H1 (cell line): ENCODE results near the gene PEX19. TPM values are rescaled to one million over a fixed set of nuclear protein-coding genes. Genes with fewer than 3 reads are reported as not detected.

ENCODE experiments used
- CTCF ChIA-PET: fragments of 300-600 bp; sonication (Branson Sonifier 250); formaldehyde crosslinking; loops from one replicate; lab custom pipeline; 2021; ENCODE audit not compliant: partially characterized antibody; lab: Charles Lee
- POLR2A ChIA-PET: fragments of 300-600 bp; sonication (Branson Sonifier 250); formaldehyde crosslinking; loops from one replicate; lab custom pipeline; 2021; ENCODE audit warnings: inconsistent platforms; ENCODE audit not compliant: partially characterized antibody; lab: Charles Lee
- DNase-seq, 2 experiments: peaks; one replicate each; pipeline versions ENCODE4 v3.0.0 to v3.0.0-alpha.2; 2010 to 2022; ENCODE audit warnings: low spot score in 2 of 2, low read depth in 1 of 2, mixed read lengths in 1 of 2
- FAIRE-seq: peaks from 2 replicates; lab custom pipeline; 2011; peaks lifted over from hg19 to GRCh38; lab: Jason Lieb, UNC
- H2AFZ ChIP-seq: 2 replicates; pipeline ENCODE4 v1.8.1; 2012; ENCODE audit warnings: low read length, inconsistent platforms
- H2AK5ac ChIP-seq: 2 replicates; pipeline ENCODE4 v1.6.1; 2013; ENCODE audit warnings: low read depth, low read length
- H2BK120ac ChIP-seq: replicated peaks from 2 replicates; pipeline ENCODE3; 2013; ENCODE audit warnings: low read depth, low read length, inconsistent platforms
- H2BK12ac ChIP-seq: 2 replicates; pipeline ENCODE4 v1.6.1; 2013; ENCODE audit warnings: low read depth, low read length
- H2BK15ac ChIP-seq: 2 replicates; pipeline ENCODE4 v1.6.1; 2013; ENCODE audit warnings: low read length
- H2BK20ac ChIP-seq: 2 replicates; pipeline ENCODE4 v1.6.1; 2013; ENCODE audit warnings: low read length
- H2BK5ac ChIP-seq: 2 replicates; pipeline ENCODE4 v1.6.1; 2013; ENCODE audit warnings: low read depth, low read length
- H3K14ac ChIP-seq: 2 replicates; pipeline ENCODE4 v1.6.1; 2013; ENCODE audit warnings: inconsistent platforms; ENCODE audit not compliant: insufficient read length
- H3K18ac ChIP-seq: 2 replicates; pipeline ENCODE4 v1.6.1; 2013; ENCODE audit warnings: low read length; ENCODE audit errors: extremely low read depth
- H3K23ac ChIP-seq: 2 replicates; pipeline ENCODE4 v1.6.1; 2013; ENCODE audit warnings: inconsistent platforms; ENCODE audit not compliant: insufficient read length
- H3K23me2 ChIP-seq: 2 replicates; pipeline ENCODE4 v1.6.1; 2013; ENCODE audit warnings: low read depth, low read length
- H3K27ac ChIP-seq: 2 replicates; pipeline ENCODE4 v1.6.1; 2011; ENCODE audit warnings: low read depth, low read length, inconsistent platforms
- H3K27me3 ChIP-seq, 4 experiments: replicated peaks in 1 of 4; 1 replicate in 1 of 4; 2 replicates in 3 of 4; pipeline versions ENCODE4 v1.6.1 to v1.8.1; 2011 to 2013; ENCODE audit warnings: low read length in 3 of 4, mild to moderate bottlenecking in 3 of 4, inconsistent platforms in 2 of 4, mixed read lengths in 2 of 4, moderate library complexity in 1 of 4; ENCODE audit not compliant: control insufficient read depth in 3 of 4, insufficient read depth in 3 of 4; ENCODE audit errors: extremely low read depth in 1 of 4
- H3K36me3 ChIP-seq, 4 experiments: 2 replicates each; pipeline versions ENCODE4 v1.6.1 to v1.8.1; 2011 to 2013; ENCODE audit warnings: mild to moderate bottlenecking in 4 of 4, low read length in 3 of 4, moderate library complexity in 2 of 4, control low read depth in 1 of 4, inconsistent platforms in 1 of 4; ENCODE audit not compliant: insufficient read depth in 4 of 4, control insufficient read depth in 2 of 4
- H3K4ac ChIP-seq: replicated peaks from 2 replicates; pipeline ENCODE3; 2013; ENCODE audit warnings: low read length, low read depth, mixed read lengths, inconsistent platforms; ENCODE audit not compliant: insufficient read length
- H3K4me1 ChIP-seq, 4 experiments: replicated peaks in 1 of 4; 1 replicate in 1 of 4; 2 replicates in 3 of 4; pipeline versions ENCODE4 v1.6.1 to v1.8.1; 2011 to 2013; ENCODE audit warnings: low read length in 3 of 4, inconsistent platforms in 2 of 4, mixed read lengths in 1 of 4; ENCODE audit not compliant: insufficient read depth in 4 of 4, control insufficient read depth in 3 of 4
- H3K4me2 ChIP-seq, 2 experiments: 2 replicates each; pipeline versions ENCODE4 v1.6.1 to v1.8.1; 2011 to 2013; ENCODE audit warnings: low read depth in 2 of 2, low read length in 2 of 2, control low read depth in 1 of 2, inconsistent platforms in 1 of 2, mild to moderate bottlenecking in 1 of 2; ENCODE audit not compliant: insufficient read depth in 1 of 2
- H3K4me3 ChIP-seq, 4 experiments: fragments of 200-600, 300-600 bp in 1 of 4; sonication (generic), shearing (Covaris generic), sonication (Bioruptor Twin) in 1 of 4; 2 replicates each; pipeline versions ENCODE4 v1.5.1 to v1.8.1; 2011 to 2016; ENCODE audit warnings: low read length in 4 of 4, low read depth in 3 of 4, control low read depth in 2 of 4, inconsistent platforms in 2 of 4, mild to moderate bottlenecking in 2 of 4, mixed read lengths in 1 of 4, moderate library complexity in 1 of 4; ENCODE audit not compliant: insufficient read depth in 2 of 4; ENCODE audit errors: extremely low read depth in 1 of 4
- H3K56ac ChIP-seq: replicated peaks from 2 replicates; pipeline ENCODE3; 2013; ENCODE audit warnings: low read depth, mild to moderate bottlenecking, mixed read lengths, low read length, inconsistent platforms; ENCODE audit not compliant: insufficient read length
- H3K79me1 ChIP-seq: 2 replicates; pipeline ENCODE4 v1.6.1; 2013; ENCODE audit warnings: low read depth, low read length, control low read depth
- H3K79me2 ChIP-seq, 2 experiments: 2 replicates each; pipeline versions ENCODE4 v1.6.1 to v1.8.1; 2012 to 2013; ENCODE audit warnings: low read length in 2 of 2, mild to moderate bottlenecking in 2 of 2, inconsistent platforms in 1 of 2; ENCODE audit not compliant: insufficient read depth in 2 of 2, control insufficient read depth in 1 of 2
- H3K9ac ChIP-seq, 4 experiments: replicated peaks in 1 of 4; 1 replicate in 1 of 4; 2 replicates in 3 of 4; pipeline versions ENCODE4 v1.6.1 to v1.8.1; 2011 to 2013; ENCODE audit warnings: low read depth in 3 of 4, low read length in 3 of 4, control low read depth in 2 of 4, mild to moderate bottlenecking in 2 of 4, moderate library complexity in 2 of 4, inconsistent platforms in 1 of 4; ENCODE audit errors: extremely low read depth in 1 of 4
- H3K9me3 ChIP-seq, 2 experiments: 2 replicates each; pipeline versions ENCODE4 v1.6.1 to v1.8.1; 2012 to 2013; ENCODE audit warnings: mild to moderate bottlenecking in 2 of 2, moderate library complexity in 2 of 2, control low read depth in 1 of 2, inconsistent platforms in 1 of 2, low read depth in 1 of 2, low read length in 1 of 2, mixed read lengths in 1 of 2; ENCODE audit not compliant: insufficient read depth in 2 of 2
- H4K20me1 ChIP-seq, 2 experiments: replicated peaks in 1 of 2; 2 replicates each; pipeline versions ENCODE3 to v1.8.1; 2011 to 2013; ENCODE audit warnings: inconsistent platforms in 2 of 2, low read length in 2 of 2, mild to moderate bottlenecking in 1 of 2; ENCODE audit not compliant: insufficient read depth in 2 of 2, control insufficient read depth in 1 of 2
- H4K5ac ChIP-seq: 2 replicates; pipeline ENCODE4 v1.6.1; 2013; ENCODE audit warnings: low read length, low read depth, mixed read lengths, inconsistent platforms; ENCODE audit not compliant: insufficient read length
- H4K8ac ChIP-seq: 2 replicates; pipeline ENCODE4 v1.8.0; 2013; ENCODE audit warnings: mild to moderate bottlenecking, moderate library complexity, low read length, inconsistent platforms; ENCODE audit not compliant: insufficient read depth; ENCODE audit errors: extremely low read depth
- H4K91ac ChIP-seq: replicated peaks from 2 replicates; pipeline ENCODE3; 2013; ENCODE audit warnings: low read length, mixed read lengths, inconsistent platforms; ENCODE audit not compliant: insufficient read length
- BRCA1 ChIP-seq: IDR thresholded peaks from 2 replicates; pipeline ENCODE4 v1.6.1; 2012; ENCODE audit warnings: low read depth, low read length, improper control_type of control experiment
- CBX5 ChIP-seq: fragments of 300-800, 300-1000 bp; sonication (generic); IDR thresholded peaks from 2 replicates; pipeline ENCODE4 v1.7.1; 2016; ENCODE audit warnings: antibody characterized with exemption, low read length, low read depth
- EGR1 ChIP-seq: IDR thresholded peaks from 2 replicates; pipeline ENCODE4 v1.6.1; 2011; ENCODE audit warnings: low read depth, low read length, borderline replicate concordance
- KDM1A ChIP-seq: fragments of 200-600, 300-600 bp; sonication (generic); IDR thresholded peaks from 2 replicates; pipeline ENCODE4 v1.7.1; 2016; ENCODE audit warnings: mild to moderate bottlenecking, low read length, borderline replicate concordance
- KDM4A ChIP-seq: IDR thresholded peaks from one replicate; pipeline ENCODE4 v1.7.1; 2012; ENCODE audit warnings: low read depth, mild to moderate bottlenecking, moderate library complexity, low read length, inconsistent platforms; ENCODE audit not compliant: severe bottlenecking
- POU5F1 ChIP-seq: IDR thresholded peaks from 2 replicates; pipeline ENCODE4 v1.6.1; 2011; ENCODE audit warnings: low read depth, mild to moderate bottlenecking, low read length, moderate library complexity
- RNF2 ChIP-seq: fragments of 200-900, 300-1000 bp; sonication (generic); IDR thresholded peaks from 2 replicates; pipeline ENCODE4 v1.7.1; 2016; ENCODE audit warnings: borderline replicate concordance, low read depth, mild to moderate bottlenecking, antibody characterized with exemption, low read length; ENCODE audit not compliant: poor library complexity, severe bottlenecking; ENCODE audit errors: missing control alignments
- SP1 ChIP-seq: IDR thresholded peaks from 2 replicates; pipeline ENCODE4 v1.6.1; 2011; ENCODE audit warnings: low read depth, low read length
- SUZ12 ChIP-seq: fragments of 200-600 bp; sonication (generic); IDR thresholded peaks from 2 replicates; pipeline ENCODE4 v1.6.1; 2012; ENCODE audit warnings: mild to moderate bottlenecking, inconsistent platforms, low read length, moderate library complexity, mixed read lengths
- TCF12 ChIP-seq: IDR thresholded peaks from 2 replicates; pipeline ENCODE4 v1.6.1; 2011; ENCODE audit warnings: low read depth, mild to moderate bottlenecking, low read length
- TEAD4 ChIP-seq: IDR thresholded peaks from 2 replicates; pipeline ENCODE4 v1.6.1; 2012; ENCODE audit warnings: low read depth, low read length, inconsistent platforms, mixed read lengths
- WGBS, 2 experiments: shearing (Covaris generic) in 1 of 2; methylation state at CpG; one replicate each; pipeline versions ENCODE4 v1.1.6 to v1.1.7; 2013 to 2015; ENCODE audit warnings: low lambda C conversion rate in 2 of 2, mixed read lengths in 2 of 2, inconsistent platforms in 1 of 2, low coverage in 1 of 2, missing lambda C conversion rate in 1 of 2; ENCODE audit not compliant: insufficient replicate concordance in 2 of 2, insufficient coverage in 1 of 2, insufficient read length in 1 of 2; ENCODE audit errors: extremely low coverage in 1 of 2, missing lambda C conversion rate in 1 of 2; 5-methylcytosine and 5-hydroxymethylcytosine counted together
- polyA plus RNA-seq, 7 experiments: library from polyadenylated mRNA; depleted of rRNA in 3 of 7; stranded (reverse) in 5 of 7; unstranded in 2 of 7; fragments of >200 nt in 5 of 7; fragments of 200-250 nt in 2 of 7; gene quantifications; 1 replicate in 5 of 7; 2 replicates in 1 of 7; 4 replicates in 1 of 7; pipeline versions ENCODE4 v1.2.1 to v1.2.3, GENCODE V29; 2011 to 2013; ENCODE audit warnings: missing spikeins in 2 of 7, mixed read lengths in 2 of 7
- total RNA-seq: library from RNA; stranded (reverse); fragmentation: NEBNext Ultra II Directional; extraction: Animal tissue kit (Norgen Biotek cat#: 25700); gene quantifications from 2 replicates; pipeline ENCODE4 v1.2.1, GENCODE V29; 2021
- TF ChIP-seq, protein P1 (sequence below), 3 experiments: IDR thresholded peaks; 1 replicate in 2 of 3; 2 replicates in 1 of 3; pipeline versions ENCODE4 v1.5.1 to v1.6.1; 2011; ENCODE audit warnings: low read length in 3 of 3, mild to moderate bottlenecking in 3 of 3, inconsistent platforms in 2 of 3, low read depth in 1 of 3, moderate library complexity in 1 of 3; ENCODE audit not compliant: insufficient read depth in 1 of 3; ENCODE audit errors: control extremely low read depth in 1 of 3

PEX19 gene
- total and polyA plus RNA-seq, 2 of the 8 experiments (the other 6 are each of a cell fraction or from before 2014, with no cell fraction given), result 50.4 to 80.2 TPM

DNA sequence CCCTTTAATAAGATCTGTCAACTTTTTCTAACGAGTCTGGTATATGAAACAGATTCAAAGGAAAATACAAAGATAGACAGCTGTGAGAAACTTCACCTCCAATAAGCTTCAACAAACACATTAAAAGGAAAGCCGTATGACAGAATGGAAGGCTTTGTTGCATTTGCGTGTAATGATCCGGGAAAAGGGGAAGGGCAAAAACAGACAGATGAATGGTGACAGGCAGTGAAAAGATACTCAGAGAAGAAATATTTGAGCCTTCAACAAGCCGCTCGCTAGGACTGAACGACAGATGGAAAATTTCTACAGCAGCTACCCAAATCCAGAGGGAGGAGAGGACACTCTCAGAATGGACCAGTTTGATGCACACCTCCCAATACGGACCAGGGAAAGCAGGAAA is 43.3 kb upstream of the PEX19 start:
- Histone ChIP-seq H3K27me3 (no peaks in the 10 kb centered on the region), H3K56ac (no peak overlapping the region), H3K23ac (no peak overlapping the region), H3K18ac (no peak overlapping the region), H3K27ac (no peak overlapping the region), H3K4me2 (no peak overlapping the region), H3K79me1 (no peaks in the 10 kb centered on the region; the same call in 1 of the 2 replicates), H3K36me3 (peaks cover 14 to 80% (median 44%) of the 10 kb centered on the region in 4 experiments), H3K4ac (no peak overlapping the region), H2AK5ac (no peak overlapping the region), H3K4me1 (no peaks in the 10 kb centered on the region), H2BK15ac (no peak overlapping the region), H2BK12ac (no peak overlapping the region), H3K4me3 (no peak overlapping the region), H3K14ac (no peak overlapping the region), H4K5ac (no peak overlapping the region), H3K9me3 (no peaks in the 10 kb centered on the region), H4K91ac (no peak overlapping the region), H2BK20ac (no peak overlapping the region), H2AFZ (no peak overlapping the region), H4K20me1 (peaks cover under 1 to 2% of the 10 kb centered on the region in 2 experiments), H3K79me2 (no peaks in the 10 kb centered on the region), H4K8ac (no peak overlapping the region), H2BK5ac (no peak overlapping the region), H3K23me2 (no peaks in the 10 kb centered on the region), H3K9ac (no peak overlapping the region), H2BK120ac (no peak overlapping the region)
- WGBS, 2 experiments, result 94% methylated on average over 8 of the region's 8 CpGs; no CpG with 5 or more reads in 1 of the 2 experiments
- DNase-seq, result no peak
- FAIRE-seq, result no peak
- CTCF ChIA-PET, result interaction anchor here (0.8 to 6.8 kb wide), 7 partner anchors 14 to 227 kb away, joined by 3 to 55 read pairs (median 5); no protein-coding TSS in a partner anchor
- POLR2A ChIA-PET, result interaction anchor here (0.6 to 1.7 kb wide), 3 partner anchors 17 to 99 kb away, joined by 3 to 4 read pairs (median 3); no protein-coding TSS in a partner anchor
- no peak for TF ChIP-seq KDM1A
- TF ChIP-seq POU5F1, result no peak
- TF ChIP-seq CBX5, result no peak
- TF ChIP-seq SP1, result no peak
- TF ChIP-seq TEAD4, result no peak
- no peak for TF ChIP-seq SUZ12
- TF ChIP-seq EGR1, result no peak
- no peak for TF ChIP-seq TCF12
- no peak for TF ChIP-seq RNF2
- no peak for TF ChIP-seq BRCA1
- no peak for TF ChIP-seq KDM4A
- TF ChIP-seq, protein P1, sequence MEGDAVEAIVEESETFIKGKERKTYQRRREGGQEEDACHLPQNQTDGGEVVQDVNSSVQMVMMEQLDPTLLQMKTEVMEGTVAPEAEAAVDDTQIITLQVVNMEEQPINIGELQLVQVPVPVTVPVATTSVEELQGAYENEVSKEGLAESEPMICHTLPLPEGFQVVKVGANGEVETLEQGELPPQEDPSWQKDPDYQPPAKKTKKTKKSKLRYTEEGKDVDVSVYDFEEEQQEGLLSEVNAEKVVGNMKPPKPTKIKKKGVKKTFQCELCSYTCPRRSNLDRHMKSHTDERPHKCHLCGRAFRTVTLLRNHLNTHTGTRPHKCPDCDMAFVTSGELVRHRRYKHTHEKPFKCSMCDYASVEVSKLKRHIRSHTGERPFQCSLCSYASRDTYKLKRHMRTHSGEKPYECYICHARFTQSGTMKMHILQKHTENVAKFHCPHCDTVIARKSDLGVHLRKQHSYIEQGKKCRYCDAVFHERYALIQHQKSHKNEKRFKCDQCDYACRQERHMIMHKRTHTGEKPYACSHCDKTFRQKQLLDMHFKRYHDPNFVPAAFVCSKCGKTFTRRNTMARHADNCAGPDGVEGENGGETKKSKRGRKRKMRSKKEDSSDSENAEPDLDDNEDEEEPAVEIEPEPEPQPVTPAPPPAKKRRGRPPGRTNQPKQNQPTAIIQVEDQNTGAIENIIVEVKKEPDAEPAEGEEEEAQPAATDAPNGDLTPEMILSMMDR (IDR thresholded peaks at IDR 0.05; ENCODE audit: control extremely low read depth in 1 of 3, insufficient read depth in 1 of 3, low read depth in 1 of 3, low read length in 3 of 3), result no peak
